HEK293 (cell line): Measurements from ENCODE around the gene GRIP1.

Experiments used
- CTCF ChIA-PET: fragments of 350-600 bp; formaldehyde crosslinking; extraction: SDS; loops from one replicate; lab custom pipeline; 2021; ENCODE audit warnings: antibody characterized with exemption; lab: Yijun Ruan, JAX
- POLR2A ChIA-PET: fragments of 300-600 bp; formaldehyde crosslinking; extraction: SDS; loops from one replicate; lab custom pipeline; 2020; ENCODE audit warnings: antibody characterized with exemption, inconsistent platforms; lab: Yijun Ruan, JAX
- H3K27ac ChIP-seq: fragments of 200-500 bp; sonication (Bioruptor generic); 2 replicates; pipeline ENCODE4 v1.5.1; 2014; ENCODE audit warnings: low read depth, low read length, control low read depth, inconsistent platforms; ENCODE audit errors: extremely low read depth
- H3K36me3 ChIP-seq, 2 experiments: fragments of 200-500 bp in 1 of 2; sonication (Bioruptor generic) in 1 of 2; 1 replicate in 1 of 2; 2 replicates in 1 of 2; pipeline ENCODE4 v1.5.1; 2014 to 2017; ENCODE audit warnings: inconsistent platforms in 2 of 2, low read length in 2 of 2; ENCODE audit not compliant: control insufficient read depth in 2 of 2, insufficient read depth in 1 of 2
- H3K4me1 ChIP-seq: fragments of 200-500 bp; sonication (Bioruptor generic); 2 replicates; pipeline ENCODE4 v1.5.1; 2014; ENCODE audit warnings: mild to moderate bottlenecking, low read length, inconsistent platforms; ENCODE audit not compliant: control insufficient read depth, insufficient read depth
- H3K4me3 ChIP-seq: 2 replicates; pipeline ENCODE4 v1.5.1; 2011; ENCODE audit warnings: low read depth, mild to moderate bottlenecking, control low read depth, low read length, moderate library complexity
- H3K9me3 ChIP-seq: fragments of 200-500 bp; sonication (Bioruptor generic); 2 replicates; pipeline ENCODE4 v1.5.1; 2014; ENCODE audit warnings: low read depth, low read length, inconsistent platforms; ENCODE audit not compliant: control insufficient read depth, insufficient read depth
- ATF2 ChIP-seq: fragments of 450-650 bp; formaldehyde crosslinking; IDR thresholded peaks from 2 replicates; pipeline ENCODE4 v1.5.1; 2016; ENCODE audit warnings: missing biosample characterization, missing genetic modification characterization, low read depth
- CTCF ChIP-seq: fragments of 450-650 bp; formaldehyde crosslinking; IDR thresholded peaks from 2 replicates; pipeline ENCODE4 v1.5.1; 2016; ENCODE audit warnings: missing biosample characterization, missing genetic modification characterization
- ELK4 ChIP-seq: IDR thresholded peaks from 2 replicates; pipeline ENCODE4 v1.6.1; 2011; ENCODE audit warnings: mild to moderate bottlenecking, low read depth, low read length, borderline replicate concordance
- GLI2 ChIP-seq: fragments of 450-650 bp; formaldehyde crosslinking; IDR thresholded peaks from 2 replicates; pipeline ENCODE4; 2017; ENCODE audit warnings: missing biosample characterization, missing genetic modification characterization, low read depth, borderline replicate concordance
- SALL2 ChIP-seq: fragments of 450-650 bp; formaldehyde crosslinking; IDR thresholded peaks from 2 replicates; pipeline ENCODE4 v1.5.0; 2017; ENCODE audit warnings: missing biosample characterization, mild to moderate bottlenecking, missing genetic modification characterization, borderline replicate concordance
- SP2 ChIP-seq: fragments of 450-650 bp; formaldehyde crosslinking; IDR thresholded peaks from 2 replicates; pipeline ENCODE4 v1.5.1; 2016; ENCODE audit warnings: missing biosample characterization, missing genetic modification characterization
- ZBTB26 ChIP-seq: fragments of 450-650 bp; formaldehyde crosslinking; optimal IDR thresholded peaks from 2 replicates; pipeline ENCODE3; 2016; ENCODE audit warnings: missing biosample characterization, mild to moderate bottlenecking, missing genetic modification characterization
- ZFP37 ChIP-seq: fragments of 450-650 bp; formaldehyde crosslinking; IDR thresholded peaks from 2 replicates; pipeline ENCODE4 v1.5.1; 2016; ENCODE audit warnings: missing biosample characterization, missing genetic modification characterization
- ZIC2 ChIP-seq: fragments of 450-650 bp; formaldehyde crosslinking; IDR thresholded peaks from 2 replicates; pipeline ENCODE4 v1.5.1; 2016; ENCODE audit warnings: missing biosample characterization, missing genetic modification characterization
- ZNF169 ChIP-seq: fragments of 450-650 bp; formaldehyde crosslinking; IDR thresholded peaks from 2 replicates; pipeline ENCODE4 v1.5.1; 2016; ENCODE audit warnings: missing biosample characterization, missing genetic modification characterization
- ZNF202 ChIP-seq: fragments of 450-650 bp; formaldehyde crosslinking; IDR thresholded peaks from 2 replicates; pipeline ENCODE4 v1.5.1; 2016; ENCODE audit warnings: missing biosample characterization, missing genetic modification characterization, borderline replicate concordance
- ZNF239 ChIP-seq: fragments of 450-650 bp; formaldehyde crosslinking; IDR thresholded peaks from 2 replicates; pipeline ENCODE4 v1.5.1; 2016; ENCODE audit warnings: missing biosample characterization, missing genetic modification characterization
- ZNF292 ChIP-seq: fragments of 450-650 bp; formaldehyde crosslinking; IDR thresholded peaks from 2 replicates; pipeline ENCODE4 v1.5.1; 2016; ENCODE audit warnings: low read depth, missing biosample characterization, missing genetic modification characterization, borderline replicate concordance
- ZNF311 ChIP-seq: fragments of 450-650 bp; formaldehyde crosslinking; IDR thresholded peaks from 2 replicates; pipeline ENCODE4 v1.5.1; 2017; ENCODE audit warnings: missing biosample characterization, missing genetic modification characterization, borderline replicate concordance
- ZNF37A ChIP-seq: fragments of 450-650 bp; IDR thresholded peaks from 2 replicates; pipeline ENCODE4 v1.5.1; 2018; ENCODE audit warnings: missing biosample characterization, missing genetic modification characterization
- ZNF394 ChIP-seq: fragments of 450-650 bp; formaldehyde crosslinking; IDR thresholded peaks from 2 replicates; pipeline ENCODE4 v1.5.1; 2016; ENCODE audit warnings: missing biosample characterization, missing genetic modification characterization, mild to moderate bottlenecking, moderate library complexity, borderline replicate concordance
- ZNF423 ChIP-seq: fragments of 450-650 bp; formaldehyde crosslinking; IDR thresholded peaks from 2 replicates; pipeline ENCODE4 v1.5.1; 2016; ENCODE audit warnings: missing biosample characterization, missing genetic modification characterization
- ZNF473 ChIP-seq: fragments of 450-650 bp; formaldehyde crosslinking; IDR thresholded peaks from 2 replicates; pipeline ENCODE4 v1.5.1; 2017; ENCODE audit warnings: missing biosample characterization, missing genetic modification characterization
- ZSCAN5A ChIP-seq: fragments of 450-650 bp; formaldehyde crosslinking; IDR thresholded peaks from 2 replicates; pipeline ENCODE4 v1.5.1; 2016; ENCODE audit warnings: missing biosample characterization, missing genetic modification characterization

The GRIP1 gene

GRCh38 chr12:66612090-66612775 lies 66.6 kb downstream of the GRIP1 start:
- Histone ChIP-seq H3K9me3 (no peaks in the 10 kb centered on the region), H3K4me3 (no peak overlapping the region), H3K4me1 (peaks cover 5% of the 10 kb centered on the region; the same call in 1 of the 2 replicates), H3K36me3 (no peaks in the 10 kb centered on the region), H3K27ac (no peak overlapping the region)
- POLR2A ChIA-PET: no interaction called here
- CTCF ChIA-PET: interaction anchor here (0.7 kb wide), 1 partner anchor 329 kb away, joined by 3 read pairs; no protein-coding TSS in a partner anchor
- TF ChIP-seq ELK4 (no peak), ZNF311 (tag by site-specific recombination) (no peak), ZNF292 (tag by site-specific recombination) (no peak), ZSCAN5A (tag by site-specific recombination) (no peak), ZNF394 (no peak), SALL2 (tag by site-specific recombination) (no peak), CTCF (no peak), ZIC2 (tag by site-specific recombination) (no peak), ZNF423 (tag by site-specific recombination) (no peak), GLI2 (no peak), ZBTB26 (tag by site-specific recombination) (no peak), SP2 (tag by site-specific recombination) (no peak), ZNF239 (tag by site-specific recombination) (no peak), ATF2 (tag by site-specific recombination) (no peak), ZNF202 (tag by site-specific recombination) (no peak), ZNF473 (no peak), ZNF37A (tag by site-specific recombination) (no peak), ZNF169 (tag by site-specific recombination) (no peak), ZFP37 (tag by site-specific recombination) (no peak)
